KMS-11 (cell line): Measurements from ENCODE around the gene ERI3.

Source experiments
- H2AFZ ChIP-seq: fragments of 200-600 bp; sonication (generic); 2 replicates; pipeline ENCODE4 v1.6.1; 2016; ENCODE audit warnings: antibody characterized with exemption, mixed run types, low read depth
- H3K27ac ChIP-seq: fragments of 200-600 bp; sonication (generic); 2 replicates; pipeline ENCODE4 v1.6.1; 2016; ENCODE audit warnings: mild to moderate bottlenecking, mixed run types
- H3K27me3 ChIP-seq: fragments of 200-600 bp; sonication (generic); 2 replicates; pipeline ENCODE4 v1.6.1; 2017; ENCODE audit warnings: mild to moderate bottlenecking, low read depth, mixed run types, moderate library complexity; ENCODE audit not compliant: insufficient read depth
- H3K36me3 ChIP-seq: fragments of 200-600 bp; sonication (generic); 2 replicates; pipeline ENCODE4 v1.6.1; 2017; ENCODE audit warnings: mild to moderate bottlenecking, mixed run types; ENCODE audit not compliant: insufficient read depth
- H3K4me1 ChIP-seq: fragments of 200-600 bp; sonication (generic); 2 replicates; pipeline ENCODE4 v1.6.1; 2016; ENCODE audit warnings: mild to moderate bottlenecking, low read depth, mixed run types; ENCODE audit not compliant: poor library complexity, severe bottlenecking
- H3K4me2 ChIP-seq: fragments of 200-600 bp; sonication (generic); 2 replicates; pipeline ENCODE4 v1.7.0; 2016; ENCODE audit warnings: mild to moderate bottlenecking, mixed run types
- H3K4me3 ChIP-seq: fragments of 200-600 bp; sonication (generic); IDR thresholded peaks from 2 replicates; pipeline ENCODE4 v1.6.1; 2017; ENCODE audit warnings: low read depth, low read length, mixed read lengths; ENCODE audit not compliant: insufficient read depth
- H3K79me2 ChIP-seq: fragments of 200-600 bp; sonication (generic); 2 replicates; pipeline ENCODE4 v1.6.1; 2016; ENCODE audit warnings: low read depth, mixed run types; ENCODE audit not compliant: insufficient read depth
- H3K9ac ChIP-seq: fragments of 200-600 bp; sonication (generic); 2 replicates; pipeline ENCODE4 v1.6.1; 2016; ENCODE audit warnings: mild to moderate bottlenecking, mixed run types
- H4K20me1 ChIP-seq: fragments of 200-600 bp; sonication (generic); 2 replicates; pipeline ENCODE4 v1.6.1; 2016; ENCODE audit warnings: mild to moderate bottlenecking, mixed run types; ENCODE audit not compliant: insufficient read depth
- TF ChIP-seq, protein P1 (sequence below): fragments of 200-600 bp; sonication (generic); conservative IDR thresholded peaks from 2 replicates; pipeline ENCODE4 v1.6.1; 2017; ENCODE audit warnings: low read depth, mild to moderate bottlenecking, antibody characterized with exemption, low read length, moderate library complexity, mixed read lengths

ERI3 gene

DNA sequence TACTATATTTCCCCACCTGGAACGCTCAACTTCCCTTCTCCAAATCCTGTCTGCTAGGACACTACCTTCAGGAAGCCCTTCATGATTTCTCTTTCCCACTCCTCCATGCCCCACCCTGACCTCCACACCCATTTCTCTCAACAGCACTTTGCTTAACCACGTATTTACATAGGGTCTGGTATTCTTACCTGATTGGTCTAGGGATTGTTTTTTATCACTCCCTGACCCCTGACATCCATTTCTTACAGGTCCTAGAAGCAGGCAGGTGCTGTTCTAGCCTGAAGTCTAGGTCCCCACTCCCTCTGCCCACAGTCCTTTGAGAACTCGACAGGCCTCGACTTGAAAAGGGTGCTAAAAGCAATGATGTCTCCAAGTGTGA lies 94.3 kb downstream of the ERI3 start:
- no peak overlapping the region for H3K27ac ChIP-seq
- no peak overlapping the region for H3K9ac ChIP-seq
- peaks cover under 1% of the 10 kb centered on the region for H3K4me1 ChIP-seq
- H4K20me1 ChIP-seq: no peaks in the 10 kb centered on the region
- TF ChIP-seq, protein P1, sequence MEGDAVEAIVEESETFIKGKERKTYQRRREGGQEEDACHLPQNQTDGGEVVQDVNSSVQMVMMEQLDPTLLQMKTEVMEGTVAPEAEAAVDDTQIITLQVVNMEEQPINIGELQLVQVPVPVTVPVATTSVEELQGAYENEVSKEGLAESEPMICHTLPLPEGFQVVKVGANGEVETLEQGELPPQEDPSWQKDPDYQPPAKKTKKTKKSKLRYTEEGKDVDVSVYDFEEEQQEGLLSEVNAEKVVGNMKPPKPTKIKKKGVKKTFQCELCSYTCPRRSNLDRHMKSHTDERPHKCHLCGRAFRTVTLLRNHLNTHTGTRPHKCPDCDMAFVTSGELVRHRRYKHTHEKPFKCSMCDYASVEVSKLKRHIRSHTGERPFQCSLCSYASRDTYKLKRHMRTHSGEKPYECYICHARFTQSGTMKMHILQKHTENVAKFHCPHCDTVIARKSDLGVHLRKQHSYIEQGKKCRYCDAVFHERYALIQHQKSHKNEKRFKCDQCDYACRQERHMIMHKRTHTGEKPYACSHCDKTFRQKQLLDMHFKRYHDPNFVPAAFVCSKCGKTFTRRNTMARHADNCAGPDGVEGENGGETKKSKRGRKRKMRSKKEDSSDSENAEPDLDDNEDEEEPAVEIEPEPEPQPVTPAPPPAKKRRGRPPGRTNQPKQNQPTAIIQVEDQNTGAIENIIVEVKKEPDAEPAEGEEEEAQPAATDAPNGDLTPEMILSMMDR: no peak
- H3K27me3 ChIP-seq: no peaks in the 10 kb centered on the region
- no peak overlapping the region for H3K4me3 ChIP-seq
- H2AFZ ChIP-seq: no peak overlapping the region
- H3K36me3 ChIP-seq: no peaks in the 10 kb centered on the region
- no peaks in the 10 kb centered on the region for H3K79me2 ChIP-seq
- no peak overlapping the region for H3K4me2 ChIP-seq

GRCh38 chr1:44259090-44259489 lies 96.0 kb downstream of the ERI3 start:
- no peak overlapping the region for H3K9ac ChIP-seq
- TF ChIP-seq, protein P1: no peak

DNA sequence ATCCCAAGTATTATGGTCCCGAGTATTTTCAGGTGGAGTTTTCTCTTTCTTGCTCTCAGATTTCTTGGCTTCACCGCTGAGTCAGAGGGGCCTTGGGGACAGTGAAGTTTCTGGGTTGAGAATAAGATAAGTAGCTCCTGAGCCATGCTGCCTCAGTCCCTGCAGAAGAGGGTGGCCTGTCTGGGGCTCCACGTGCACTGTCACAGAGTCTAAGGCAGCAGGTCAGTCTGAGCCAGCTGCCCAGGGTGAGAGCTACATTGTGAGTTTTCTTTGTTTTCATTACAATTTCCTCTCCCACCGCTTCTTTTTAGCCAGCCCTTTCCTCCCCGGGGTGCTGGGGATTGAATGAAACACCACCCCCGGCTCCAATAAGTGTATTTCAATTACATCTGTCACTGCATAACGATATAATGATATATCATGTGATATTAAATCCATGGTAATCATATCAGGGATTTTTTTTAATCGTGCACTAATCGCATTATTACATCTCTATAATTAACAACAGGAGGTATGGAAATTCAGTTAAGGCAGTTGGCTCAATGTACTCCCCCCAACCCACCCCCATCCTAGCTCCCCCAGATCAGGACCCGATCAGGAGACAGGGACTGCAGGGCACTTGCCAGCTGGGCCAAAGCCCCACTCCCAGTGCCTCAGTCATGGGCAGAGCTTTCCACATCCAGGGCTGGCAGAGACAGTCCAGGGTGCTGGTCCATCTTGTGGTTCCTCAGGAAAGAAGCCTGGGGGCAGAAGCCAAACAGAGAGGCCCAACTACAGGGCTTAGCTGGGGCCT lies 98.1 kb downstream of the ERI3 start:
- H3K79me2 ChIP-seq: no peaks in the 10 kb centered on the region
- no peaks in the 10 kb centered on the region for H3K27me3 ChIP-seq
- H3K4me1 ChIP-seq: no peaks in the 10 kb centered on the region
- H4K20me1 ChIP-seq: no peaks in the 10 kb centered on the region
- TF ChIP-seq, protein P1: no peak
- H2AFZ ChIP-seq: no peak overlapping the region
- H3K4me2 ChIP-seq: no peak overlapping the region
- no peak overlapping the region for H3K4me3 ChIP-seq
- H3K9ac ChIP-seq: no peak overlapping the region
- H3K27ac ChIP-seq: no peak overlapping the region
- no peaks in the 10 kb centered on the region for H3K36me3 ChIP-seq

More at GRCh38 chr1:44259090-44259489, 96.0 kb downstream of the ERI3 start:
- Histone ChIP-seq H4K20me1 (no peaks in the 10 kb centered on the region), H3K36me3 (no peaks in the 10 kb centered on the region), H3K27ac (no peak overlapping the region), H3K4me2 (no peak overlapping the region), H3K4me1 (no peaks in the 10 kb centered on the region), H3K4me3 (no peak overlapping the region), H3K27me3 (no peaks in the 10 kb centered on the region), H3K79me2 (no peaks in the 10 kb centered on the region), H2AFZ (no peak overlapping the region)

- no peaks in the 10 kb centered on the region for H3K4me1 ChIP-seq
- H3K4me3 ChIP-seq: no peak overlapping the region
- H2AFZ ChIP-seq: no peak overlapping the region
- H3K9ac ChIP-seq: no peak overlapping the region
- no peaks in the 10 kb centered on the region for H4K20me1 ChIP-seq
- no peaks in the 10 kb centered on the region for H3K36me3 ChIP-seq
- no peak overlapping the region for H3K27ac ChIP-seq
- TF ChIP-seq, protein P1: no peak
- no peaks in the 10 kb centered on the region for H3K79me2 ChIP-seq
- no peak overlapping the region for H3K4me2 ChIP-seq
- H3K27me3 ChIP-seq: no peaks in the 10 kb centered on the region
Measured at GRCh38 chr1:44254392-44254910, 100.6 kb downstream of the ERI3 start.
